Breast epithelium (tissue), 3 donors: ENCODE data around the gene GRK7.

Experiments used
- POLR2AphosphoS5 ChIP-seq, 3 donors: sonication (generic); formaldehyde crosslinking; IDR thresholded peaks; one replicate each; pipeline ENCODE4 v1.6.1; 2017; ENCODE audit warnings: antibody characterized with exemption in 3 of 3
- TF ChIP-seq, protein P1 (sequence below), 3 donors: fragments of 450-650 bp; IDR thresholded peaks; one replicate each; pipeline ENCODE4 v1.5.1; 2016 to 2017; ENCODE audit warnings: antibody characterized with exemption in 3 of 3, mild to moderate bottlenecking in 3 of 3, moderate library complexity in 3 of 3

DNA sequence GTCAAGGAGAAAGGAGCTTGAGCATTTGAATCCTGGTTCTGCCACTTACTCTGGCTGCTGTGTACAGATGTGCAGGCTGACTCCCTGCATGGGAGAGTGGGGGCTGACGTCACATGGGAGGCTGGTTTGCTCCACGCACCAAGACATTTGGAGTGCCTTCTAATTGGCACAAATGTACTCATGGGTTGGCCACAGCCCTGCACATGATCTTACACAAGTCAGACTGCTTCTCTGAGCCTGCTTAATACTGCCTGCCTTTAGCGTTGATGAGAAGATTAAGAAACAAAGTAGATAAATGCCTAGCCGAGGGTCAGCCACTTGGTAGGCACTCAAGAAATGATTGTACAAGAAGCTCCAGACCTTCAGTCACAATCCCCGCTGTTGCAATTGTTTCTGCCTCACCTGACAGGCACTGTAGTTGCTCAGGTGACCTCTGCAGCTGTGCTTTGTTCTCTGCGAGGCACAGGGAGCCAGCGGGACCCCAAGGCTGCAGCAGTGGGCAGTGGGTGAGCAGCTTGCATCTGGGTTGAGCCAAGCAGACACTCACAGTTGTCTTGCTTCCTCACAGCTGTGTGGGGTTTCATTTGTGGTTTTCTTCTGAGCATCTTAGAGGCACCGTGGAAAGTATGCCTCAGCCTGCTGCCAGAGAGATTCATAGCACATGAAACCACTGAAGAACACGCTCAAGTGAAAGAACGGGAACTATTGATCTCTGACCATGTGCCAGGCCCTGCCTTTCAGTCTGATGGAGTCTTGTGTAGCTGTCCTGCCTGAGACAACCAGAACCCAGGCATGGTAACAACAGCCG lies 33.1 kb downstream of the GRK7 start:
- TF ChIP-seq, protein P1, sequence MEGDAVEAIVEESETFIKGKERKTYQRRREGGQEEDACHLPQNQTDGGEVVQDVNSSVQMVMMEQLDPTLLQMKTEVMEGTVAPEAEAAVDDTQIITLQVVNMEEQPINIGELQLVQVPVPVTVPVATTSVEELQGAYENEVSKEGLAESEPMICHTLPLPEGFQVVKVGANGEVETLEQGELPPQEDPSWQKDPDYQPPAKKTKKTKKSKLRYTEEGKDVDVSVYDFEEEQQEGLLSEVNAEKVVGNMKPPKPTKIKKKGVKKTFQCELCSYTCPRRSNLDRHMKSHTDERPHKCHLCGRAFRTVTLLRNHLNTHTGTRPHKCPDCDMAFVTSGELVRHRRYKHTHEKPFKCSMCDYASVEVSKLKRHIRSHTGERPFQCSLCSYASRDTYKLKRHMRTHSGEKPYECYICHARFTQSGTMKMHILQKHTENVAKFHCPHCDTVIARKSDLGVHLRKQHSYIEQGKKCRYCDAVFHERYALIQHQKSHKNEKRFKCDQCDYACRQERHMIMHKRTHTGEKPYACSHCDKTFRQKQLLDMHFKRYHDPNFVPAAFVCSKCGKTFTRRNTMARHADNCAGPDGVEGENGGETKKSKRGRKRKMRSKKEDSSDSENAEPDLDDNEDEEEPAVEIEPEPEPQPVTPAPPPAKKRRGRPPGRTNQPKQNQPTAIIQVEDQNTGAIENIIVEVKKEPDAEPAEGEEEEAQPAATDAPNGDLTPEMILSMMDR (IDR thresholded peaks at IDR 0.05): no peak
- no peak for TF ChIP-seq POLR2AphosphoS5 (IDR thresholded peaks at IDR 0.05)
